Bronchial epithelial cell (primary cell): ENCODE measurements around the gene GBP7. TPM values are rescaled to one million over a fixed set of nuclear protein-coding genes. Genes with fewer than 3 reads are reported as not detected.

Experiments used
- DNase-seq: peaks from one replicate; pipeline ENCODE4 v3.0.0-alpha.2; 2010; ENCODE audit warnings: low read depth
- FAIRE-seq: peaks from 2 replicates; lab custom pipeline; 2011; peaks lifted over from hg19 to GRCh38; lab: Jason Lieb, UNC
- H3K27me3 ChIP-seq: 2 replicates; pipeline ENCODE4 v1.5.1; 2011; ENCODE audit warnings: low read length; ENCODE audit not compliant: control insufficient read depth, insufficient read depth
- H3K36me3 ChIP-seq: 2 replicates; pipeline ENCODE4 v1.5.1; 2011; ENCODE audit warnings: low read length; ENCODE audit not compliant: control insufficient read depth, insufficient read depth
- H3K4me3 ChIP-seq: 2 replicates; pipeline ENCODE4 v1.5.1; 2011; ENCODE audit warnings: mild to moderate bottlenecking, low read depth, low read length, control low read depth
- CTCF ChIP-seq: IDR thresholded peaks from 2 replicates; pipeline ENCODE4 v1.5.1; 2011; ENCODE audit warnings: mild to moderate bottlenecking, moderate library complexity, low read length, control low read depth, inconsistent platforms; ENCODE audit not compliant: insufficient read depth, severe bottlenecking
- total RNA-seq: library from RNA; depleted of rRNA; stranded (reverse); fragments of >200 nt; gene quantifications from 2 replicates; pipeline ENCODE4 v1.2.1, GENCODE V29; 2014

GBP7 gene
- total RNA-seq, 1 donor from 2014 or later = not detected

GRCh38 chr1:89203166-89203565, 27.4 kb upstream of the GBP7 start:
- TF ChIP-seq CTCF = no peak
- Histone ChIP-seq H3K4me3 (no peak overlapping the region), H3K27me3 (no peaks in the 10 kb centered on the region), H3K36me3 (no peaks in the 10 kb centered on the region)
- DNase-seq (peak; percentile 57), FAIRE-seq (no peak)

DNA sequence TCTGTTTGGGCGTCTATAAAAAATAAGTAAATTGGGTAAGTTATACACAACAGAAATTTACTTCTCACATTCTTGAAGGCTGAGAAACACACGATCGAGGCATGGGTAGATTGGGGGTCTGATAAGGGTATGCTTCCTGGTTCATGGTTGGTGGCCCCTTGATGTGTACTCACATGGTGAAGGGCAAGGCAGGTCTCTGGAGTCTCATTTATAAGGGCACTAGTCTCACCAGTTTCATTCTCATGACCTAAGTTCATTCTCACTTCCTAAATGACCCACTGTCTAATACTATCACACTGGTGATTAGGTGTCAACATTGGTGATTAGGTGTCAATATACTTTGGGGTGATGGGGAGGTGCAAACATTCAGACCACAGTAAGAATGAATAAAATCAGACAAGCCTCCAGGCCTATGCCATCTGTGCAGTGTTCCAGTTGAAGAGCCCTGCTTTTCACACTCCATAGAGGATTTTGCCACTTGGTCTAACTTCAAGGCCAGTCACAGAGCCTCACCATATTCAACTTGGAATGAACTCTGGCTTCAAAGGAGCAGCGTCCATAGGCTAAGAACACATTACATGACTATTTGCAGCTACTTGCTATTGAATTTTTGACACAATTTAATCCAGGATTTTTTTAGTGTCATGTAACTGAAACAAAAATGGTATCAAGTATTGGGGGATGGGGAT, 25.4 kb upstream of the GBP7 start:
- no peak for DNase-seq
- no peak overlapping the region for H3K4me3 ChIP-seq
- no peaks in the 10 kb centered on the region for H3K36me3 ChIP-seq
- no peaks in the 10 kb centered on the region for H3K27me3 ChIP-seq
- FAIRE-seq = no peak
- TF ChIP-seq CTCF = no peak

- no peak for FAIRE-seq
Measured at GRCh38 chr1:89200663-89201062, 24.9 kb upstream of the GBP7 start.

GRCh38 chr1:89199525-89200031, 23.8 kb upstream of the GBP7 start:
- DNase-seq (no peak), FAIRE-seq (no peak)
- TF ChIP-seq CTCF = no peak
- Histone ChIP-seq H3K27me3 (no peaks in the 10 kb centered on the region), H3K4me3 (no peak overlapping the region), H3K36me3 (no peaks in the 10 kb centered on the region)

More at GRCh38 chr1:89200663-89201062, 24.9 kb upstream of the GBP7 start:
- Histone ChIP-seq H3K27me3 (no peaks in the 10 kb centered on the region), H3K4me3 (no peak overlapping the region), H3K36me3 (no peaks in the 10 kb centered on the region)
- no peak for DNase-seq
- TF ChIP-seq CTCF = no peak

GRCh38 chr1:89198491-89199072, 22.8 kb upstream of the GBP7 start, which contains the start of gene GBP4:
Gene GBP4, minus strand, starts transcription at chr1:89198942. Its CDS starts 108 bp downstream, at chr1:89198834.
- FAIRE-seq (no peak), DNase-seq (peak; percentile 37)
- no peaks in the 10 kb centered on the region for H3K27me3 ChIP-seq
- peak within 1 kb of the TSS; percentile 27 for H3K4me3 ChIP-seq
- no peak for TF ChIP-seq CTCF
- H3K36me3 ChIP-seq = no peaks in the 10 kb centered on the region
